K562 (cell line): ENCODE measurements around the gene CAPN13. TPM values are rescaled to one million over a fixed set of nuclear protein-coding genes. Genes with fewer than 3 reads are reported as not detected.

Experiments used
- ATAC-seq: fragments of 200-7000 bp; cut with Tn5 transposase; 3 replicates; pipeline ENCODE4 v1.9.1; 2020; ENCODE audit warnings: moderate library complexity
- BruUV-seq: library from RNA; stranded (reverse); fragments of 400-500 nt; replicated peaks from 2 replicates; lab custom pipeline; 2021; lab: Mats Ljungman, UMichigan
- CTCF ChIA-PET: fragments of 300-600 bp; formaldehyde crosslinking; extraction: SDS; loops from one replicate; lab custom pipeline; 2021; ENCODE audit warnings: low intra/inter-chr PET ratio; lab: Yijun Ruan, JAX
- POLR2A ChIA-PET: fragments of 300-600, 350-650 bp; sonication (Branson Sonifier 250); formaldehyde crosslinking; extraction: SDS; loops from one replicate; lab custom pipeline; 2021; ENCODE audit warnings: antibody characterized with exemption, inconsistent platforms; lab: Yijun Ruan, JAX
- DNase-seq, 4 experiments: peaks; one replicate each; pipeline versions ENCODE4 v3.0.0 to v3.0.0-alpha.2; 2011 to 2018; ENCODE audit warnings: low spot score in 3 of 4, mixed read lengths in 3 of 4; ENCODE audit errors: extremely low read depth in 1 of 4
- FAIRE-seq: peaks from 2 replicates; lab custom pipeline; 2011; peaks lifted over from hg19 to GRCh38; lab: Jason Lieb, UNC
- H2AFZ ChIP-seq: 2 replicates; pipeline ENCODE4 v1.6.0; 2011; ENCODE audit warnings: low read depth, low read length, control low read depth, inconsistent platforms
- H3K27ac ChIP-seq: fragments of 200-600 bp; 3 replicates; pipeline ENCODE4 v1.8.0; 2011; ENCODE audit warnings: low read depth, mild to moderate bottlenecking, control low read depth, inconsistent platforms, low read length, moderate library complexity, mixed read lengths; ENCODE audit errors: extremely low read depth
- H3K27me3 ChIP-seq, 2 experiments: fragments of 300-600 bp in 1 of 2; 2 replicates in 1 of 2; 3 replicates in 1 of 2; pipeline versions ENCODE4 v1.6.0 to v1.8.0; 2011; ENCODE audit warnings: inconsistent platforms in 2 of 2, low read length in 2 of 2, mild to moderate bottlenecking in 1 of 2, mixed read lengths in 1 of 2, moderate library complexity in 1 of 2; ENCODE audit not compliant: control insufficient read depth in 2 of 2, insufficient read depth in 2 of 2
- H3K36me3 ChIP-seq: fragments of 300-600 bp; 3 replicates; pipeline ENCODE4 v1.8.0; 2011; ENCODE audit warnings: mild to moderate bottlenecking, low read length, inconsistent platforms; ENCODE audit not compliant: control insufficient read depth, insufficient read depth
- H3K4me1 ChIP-seq, 2 experiments: fragments of 200-600 bp in 1 of 2; replicated peaks in 1 of 2; 2 replicates in 1 of 2; 3 replicates in 1 of 2; pipeline versions ENCODE4 v1.5.1 to v1.8.0; 2011; ENCODE audit warnings: inconsistent platforms in 2 of 2, low read length in 2 of 2, mild to moderate bottlenecking in 1 of 2, mixed read lengths in 1 of 2, moderate library complexity in 1 of 2; ENCODE audit not compliant: control insufficient read depth in 2 of 2, insufficient read depth in 2 of 2
- H3K4me2 ChIP-seq: 2 replicates; pipeline ENCODE4 v1.6.1; 2011; ENCODE audit warnings: low read length, control low read depth, inconsistent platforms, mixed read lengths; ENCODE audit not compliant: insufficient read depth
- H3K4me3 ChIP-seq: fragments of 200-600 bp; sonication (generic), shearing (Covaris generic); 2 replicates; pipeline ENCODE4 v1.5.1; 2016; ENCODE audit warnings: control low read depth, inconsistent platforms
- H3K79me2 ChIP-seq: fragments of 200-600 bp; 3 replicates; pipeline ENCODE4 v1.8.0; 2011; ENCODE audit warnings: low read length, inconsistent platforms; ENCODE audit not compliant: control insufficient read depth, insufficient read depth
- H3K9ac ChIP-seq, 2 experiments: 2 replicates each; pipeline versions ENCODE4 v1.6.0 to v1.6.1; 2011; ENCODE audit warnings: low read depth in 2 of 2, low read length in 2 of 2, control low read depth in 1 of 2, inconsistent platforms in 1 of 2, mild to moderate bottlenecking in 1 of 2, mixed read lengths in 1 of 2; ENCODE audit not compliant: insufficient read depth in 1 of 2
- H3K9me1 ChIP-seq: one replicate; pipeline ENCODE4 v1.6.0; 2011; ENCODE audit warnings: inconsistent platforms, mild to moderate bottlenecking, low read length, moderate library complexity; ENCODE audit not compliant: control insufficient read depth, insufficient read depth
- H3K9me3 ChIP-seq: replicated peaks from 2 replicates; pipeline ENCODE4 v1.5.1; 2011; ENCODE audit warnings: low read depth, low read length, inconsistent platforms; ENCODE audit not compliant: control insufficient read depth, insufficient read depth
- H4K20me1 ChIP-seq: replicated peaks from 2 replicates; pipeline ENCODE4 v1.6.1; 2011; ENCODE audit warnings: low read length, inconsistent platforms, mixed read lengths; ENCODE audit not compliant: control insufficient read depth, insufficient read depth
- CBX8 ChIP-seq: fragments of 200-600 bp; sonication (generic); IDR thresholded peaks from 2 replicates; pipeline ENCODE4 v1.6.1; 2012; ENCODE audit warnings: borderline replicate concordance, mixed run types, low read depth, mild to moderate bottlenecking, moderate library complexity, mixed read lengths, low read length, control low read depth, inconsistent platforms; ENCODE audit not compliant: poor library complexity, severe bottlenecking; ENCODE audit errors: extremely low read depth
- HMG20A ChIP-seq: fragments of 450-650 bp; formaldehyde crosslinking; conservative IDR thresholded peaks from 2 replicates; pipeline ENCODE4 v1.4.0; 2020; ENCODE audit warnings: mild to moderate bottlenecking, mixed read lengths
- RBBP5 ChIP-seq: fragments of 200-600 bp; sonication (generic); IDR thresholded peaks from 2 replicates; pipeline ENCODE4 v1.6.1; 2012; ENCODE audit warnings: borderline replicate concordance, mild to moderate bottlenecking, low read length, control low read depth, inconsistent platforms; ENCODE audit not compliant: insufficient read depth, poor library complexity, severe bottlenecking
- ZSCAN29 ChIP-seq: fragments of 450-650 bp; IDR thresholded peaks from 2 replicates; pipeline ENCODE4 v1.6.1; 2017
- WGBS: fragments of 100-300 bp; shearing (Covaris generic); methylation state at CpG from one replicate; pipeline ENCODE4 v1.1.6; 2016; ENCODE audit warnings: low coverage, mixed read lengths; ENCODE audit not compliant: insufficient coverage; ENCODE audit errors: missing lambda C conversion rate; 5-methylcytosine and 5-hydroxymethylcytosine counted together
- in situ Hi-C: fragments of 300-500 bp; cut with MboI; formaldehyde crosslinking; loops from 4 replicates; pipeline ENCODE4 v1.15.0; 2018; ENCODE audit warnings: inconsistent platforms, mixed read lengths
- intact Hi-C: fragments of 100-400 bp; cut with micrococcal nuclease; formaldehyde crosslinking; loops from 2 replicates; pipeline ENCODE4 v1.14.2; 2022
- polyA plus RNA-seq, 8 experiments: library from polyadenylated mRNA; depleted of rRNA in 4 of 8; stranded (reverse) in 5 of 8; unstranded in 3 of 8; fragments of >200 nt; fragmentation: Nextera tagmentation in 2 of 8; fragmentation: Illumina TruSeq in 1 of 8; extraction: Ambion mirVana in 2 of 8; extraction: Trizol in 1 of 8; gene quantifications; 2 replicates each; pipeline versions ENCODE4 v1.2.1 to v1.2.3, GENCODE V29; 2011 to 2014; ENCODE audit warnings: inconsistent platforms in 1 of 8, missing spikeins in 1 of 8
- total RNA-seq, 7 experiments: library from RNA; depleted of rRNA in 6 of 7; stranded (reverse); fragments of >200 nt in 6 of 7; fragmentation: Illumina TruSeq in 2 of 7; extraction: Trizol in 2 of 7; gene quantifications; 2 replicates each; pipeline versions ENCODE4 v1.2.1 to v1.2.3, GENCODE V29; 2011 to 2021; ENCODE audit warnings: low replicate concordance in 1 of 7

Gene CAPN13
- total and polyA plus RNA-seq, 9 of the 15 experiments (the other 6 are each of a cell fraction or from before 2014, with no cell fraction given): not detected

DNA sequence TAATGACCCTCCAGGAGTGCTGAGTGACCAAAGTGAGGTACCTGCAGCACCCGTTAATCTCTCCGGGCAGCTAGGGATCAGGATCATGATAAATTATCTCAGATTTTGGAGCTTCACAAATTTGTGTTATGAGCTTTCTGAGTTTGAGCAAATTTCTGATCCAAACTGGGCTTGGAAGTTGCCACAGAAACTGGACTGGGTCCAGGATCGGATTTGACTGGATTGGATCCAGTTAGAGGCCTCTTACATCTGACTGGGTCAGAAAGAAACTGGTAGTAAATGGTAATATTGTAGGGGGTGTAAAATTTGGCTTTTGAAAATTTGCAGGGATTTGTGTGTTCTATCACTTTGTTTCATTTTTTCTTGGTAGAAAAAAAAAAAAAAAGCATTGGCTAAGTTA, 19.7 kb upstream of the CAPN13 start (continued):
- no peak for TF ChIP-seq ZSCAN29

DNA sequence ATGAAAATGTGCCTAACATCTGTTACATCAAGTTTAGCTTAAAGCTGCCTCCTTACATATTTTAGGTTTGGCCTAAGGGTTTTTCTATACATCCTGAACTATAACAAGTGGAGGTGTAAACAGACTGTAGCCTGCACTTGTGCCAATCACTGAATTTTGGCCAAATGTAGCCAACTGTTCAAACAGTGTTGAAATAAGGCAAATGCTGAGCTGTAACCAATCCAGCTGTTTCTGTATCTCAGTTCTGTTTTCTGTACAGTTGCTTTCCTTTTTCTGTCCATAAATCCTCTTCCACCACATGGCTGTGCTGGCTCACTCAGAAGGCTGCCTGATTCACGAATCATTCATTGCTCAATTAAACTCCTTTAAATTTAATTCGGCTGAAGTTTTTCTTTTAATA, 19.2 kb upstream of the CAPN13 start:
- H2AFZ ChIP-seq: no peak overlapping the region
- ChIA-PET POLR2A (interaction anchor here (0.9 kb wide), 1 partner anchor 8 kb away, joined by 3 read pairs; no protein-coding TSS in a partner anchor), CTCF (interaction anchor here (0.6 kb wide), 1 partner anchor 646 kb away, joined by 3 read pairs; no protein-coding TSS in a partner anchor)
- H3K9ac ChIP-seq: no peak overlapping the region
- no peaks in the 10 kb centered on the region for H3K9me3 ChIP-seq
- DNase-seq (no peak), ATAC-seq (no peak), FAIRE-seq (no peak)
- H3K27ac ChIP-seq: no peak overlapping the region
- H3K9me1 ChIP-seq: no peaks in the 10 kb centered on the region
- WGBS: 0% methylated on average over 2 of the region's 2 CpGs
- H4K20me1 ChIP-seq: no peaks in the 10 kb centered on the region
- peaks cover 0 to 5% of the 10 kb centered on the region in 2 experiments; a peak in 1 of 5 replicates for H3K27me3 ChIP-seq
- H3K36me3 ChIP-seq: no peaks in the 10 kb centered on the region
- intact Hi-C loops: no loop called here
- no peak for TF ChIP-seq CBX8
- TF ChIP-seq HMG20A (CRISPR knock-in tag): no peak
- TF ChIP-seq RBBP5: no peak
- no TSS peak for BruUV-seq
- no peaks in the 10 kb centered on the region for H3K79me2 ChIP-seq
- no peak overlapping the region for H3K4me2 ChIP-seq
- no peaks in the 10 kb centered on the region for H3K4me1 ChIP-seq
- in situ Hi-C loops: no loop called here
- H3K4me3 ChIP-seq: no peak overlapping the region
